ENCODE measurements around the gene TBC1D32. TPM values are rescaled to one million over a fixed set of nuclear protein-coding genes. Genes with fewer than 3 reads are reported as not detected.

The TBC1D32 gene
- polyA plus RNA-seq, 1 experiment, result 6.3 TPM

DNA sequence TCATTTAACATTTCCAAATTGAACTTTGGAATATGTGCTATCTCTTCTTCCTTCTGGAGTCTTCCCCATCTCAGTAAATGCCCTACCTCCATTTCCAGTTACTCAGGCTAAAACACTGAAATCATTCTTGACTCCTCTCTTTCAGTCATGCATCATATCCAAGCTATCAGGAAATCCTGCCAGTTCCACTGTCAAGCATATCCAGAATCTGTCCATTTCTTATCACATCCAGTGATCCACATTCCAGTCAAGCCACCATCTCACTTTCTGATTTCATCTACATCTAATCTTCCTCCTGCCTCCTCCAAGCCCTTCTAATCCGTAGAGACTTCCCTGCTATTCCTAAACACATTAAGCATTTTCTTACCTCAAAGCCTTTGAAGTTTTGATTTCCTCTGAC, 15.3 kb upstream of the TBC1D32 start:
- ChIA-PET POLR2A (no interaction called here), CTCF (no interaction called here)
- DNase-seq (ENCODE audit: low read depth, low spot score), result no peak
- Histone ChIP-seq H3K27ac (ENCODE audit: low read depth, low read length) (no peak overlapping the region), H3K9me3 (ENCODE audit: control insufficient read depth, insufficient read depth, low read length) (no peaks in the 10 kb centered on the region), H3K27me3 (ENCODE audit: control insufficient read depth, insufficient read depth, low read length) (no peaks in the 10 kb centered on the region), H3K4me3 (ENCODE audit: low read depth, low read length) (no peak overlapping the region)
- TF ChIP-seq, protein P1, sequence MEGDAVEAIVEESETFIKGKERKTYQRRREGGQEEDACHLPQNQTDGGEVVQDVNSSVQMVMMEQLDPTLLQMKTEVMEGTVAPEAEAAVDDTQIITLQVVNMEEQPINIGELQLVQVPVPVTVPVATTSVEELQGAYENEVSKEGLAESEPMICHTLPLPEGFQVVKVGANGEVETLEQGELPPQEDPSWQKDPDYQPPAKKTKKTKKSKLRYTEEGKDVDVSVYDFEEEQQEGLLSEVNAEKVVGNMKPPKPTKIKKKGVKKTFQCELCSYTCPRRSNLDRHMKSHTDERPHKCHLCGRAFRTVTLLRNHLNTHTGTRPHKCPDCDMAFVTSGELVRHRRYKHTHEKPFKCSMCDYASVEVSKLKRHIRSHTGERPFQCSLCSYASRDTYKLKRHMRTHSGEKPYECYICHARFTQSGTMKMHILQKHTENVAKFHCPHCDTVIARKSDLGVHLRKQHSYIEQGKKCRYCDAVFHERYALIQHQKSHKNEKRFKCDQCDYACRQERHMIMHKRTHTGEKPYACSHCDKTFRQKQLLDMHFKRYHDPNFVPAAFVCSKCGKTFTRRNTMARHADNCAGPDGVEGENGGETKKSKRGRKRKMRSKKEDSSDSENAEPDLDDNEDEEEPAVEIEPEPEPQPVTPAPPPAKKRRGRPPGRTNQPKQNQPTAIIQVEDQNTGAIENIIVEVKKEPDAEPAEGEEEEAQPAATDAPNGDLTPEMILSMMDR (IDR thresholded peaks at IDR 0.05; ENCODE audit: low read depth, low read length), result no peak

DNA sequence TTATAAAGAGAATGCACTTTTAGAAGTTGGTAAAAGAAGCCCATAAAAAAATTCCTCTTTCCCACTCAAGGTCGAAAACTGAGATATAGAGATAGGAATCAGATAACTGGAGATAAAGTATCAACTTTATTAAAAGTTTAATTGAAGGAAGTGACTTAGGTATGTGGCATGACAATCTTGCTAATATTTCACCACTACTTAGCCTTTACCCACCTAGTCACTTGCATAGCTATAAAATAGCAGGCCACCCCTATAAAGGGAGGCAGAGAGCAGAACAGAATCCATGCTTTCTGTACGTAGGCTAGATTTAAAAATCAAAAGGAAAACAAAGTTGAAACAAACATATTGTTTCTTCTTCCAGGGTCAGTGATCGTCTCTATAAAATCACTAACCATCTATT, 13.2 kb upstream of the TBC1D32 start:
- TF ChIP-seq, protein P1 (IDR thresholded peaks at IDR 0.05; ENCODE audit: low read depth, low read length), result no peak
- ChIA-PET POLR2A (no interaction called here), CTCF (no interaction called here)
- H3K27ac ChIP-seq (ENCODE audit: low read depth, low read length), result no peak overlapping the region
- no peaks in the 10 kb centered on the region for H3K9me3 ChIP-seq (ENCODE audit: control insufficient read depth, insufficient read depth, low read length)
- no peak overlapping the region for H3K4me3 ChIP-seq (ENCODE audit: low read depth, low read length)
- no peak for DNase-seq (ENCODE audit: low read depth, low spot score)
- no peaks in the 10 kb centered on the region for H3K27me3 ChIP-seq (ENCODE audit: control insufficient read depth, insufficient read depth, low read length)

- H3K4me3 ChIP-seq (ENCODE audit: low read depth, low read length), result no peak overlapping the region
- no peaks in the 10 kb centered on the region for H3K27me3 ChIP-seq (ENCODE audit: control insufficient read depth, insufficient read depth, low read length)
- POLR2A ChIA-PET, result no interaction called here
Observed at GRCh38 chr6:121344539-121344938, 10.3 kb upstream of the TBC1D32 start.

DNA sequence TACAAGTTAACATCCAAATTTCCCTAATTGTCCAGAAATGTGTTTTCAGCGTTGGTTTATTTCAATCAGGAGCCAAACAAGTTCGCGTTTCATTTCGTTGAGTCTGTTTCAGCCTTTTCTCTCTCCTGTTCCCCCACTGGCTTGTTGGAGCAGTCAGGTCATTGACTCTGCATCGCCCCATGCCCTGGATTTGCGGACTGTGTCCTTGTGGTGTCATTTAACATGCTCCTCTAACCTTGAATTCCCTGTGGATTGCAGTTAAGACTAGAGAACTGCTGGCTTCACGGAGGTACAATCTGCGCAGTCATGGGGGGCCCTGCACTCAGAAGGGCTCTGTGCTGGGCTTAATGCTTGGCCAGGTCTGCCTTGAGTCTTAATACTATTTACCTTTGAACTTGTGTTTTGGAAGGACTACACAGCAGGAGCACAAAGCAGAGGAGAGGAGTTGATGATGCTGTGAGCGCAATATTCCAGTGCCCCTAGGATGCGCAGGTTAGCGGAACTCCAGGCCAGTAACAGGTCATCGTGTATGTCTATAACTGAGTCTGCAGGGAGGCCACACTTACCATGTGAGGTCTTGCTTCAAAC, 5.5 kb upstream of the TBC1D32 start:
- H3K27ac ChIP-seq (ENCODE audit: low read depth, low read length), result no peak overlapping the region
- ChIA-PET POLR2A (no interaction called here), CTCF (no interaction called here)
- H3K4me3 ChIP-seq (ENCODE audit: low read depth, low read length), result no peak overlapping the region
- H3K27me3 ChIP-seq (ENCODE audit: control insufficient read depth, insufficient read depth, low read length), result no peaks in the 10 kb centered on the region
- no peaks in the 10 kb centered on the region for H3K9me3 ChIP-seq (ENCODE audit: control insufficient read depth, insufficient read depth, low read length)
- no peak for DNase-seq (ENCODE audit: low read depth, low spot score)
- TF ChIP-seq, protein P1 (IDR thresholded peaks at IDR 0.05; ENCODE audit: low read depth, low read length), result no peak

More at GRCh38 chr6:121344539-121344938, 10.3 kb upstream of the TBC1D32 start:
- H3K9me3 ChIP-seq (ENCODE audit: control insufficient read depth, insufficient read depth, low read length), result no peaks in the 10 kb centered on the region
- CTCF ChIA-PET, result no interaction called here
- H3K27ac ChIP-seq (ENCODE audit: low read depth, low read length), result no peak overlapping the region
- TF ChIP-seq, protein P1 (IDR thresholded peaks at IDR 0.05; ENCODE audit: low read depth, low read length), result no peak
- no peak for DNase-seq (ENCODE audit: low read depth, low spot score)

GRCh38 chr6:121338956-121339355, 4.7 kb upstream of the TBC1D32 start:
- H3K27ac ChIP-seq (ENCODE audit: low read depth, low read length), result no peak overlapping the region
- no peak overlapping the region for H3K4me3 ChIP-seq (ENCODE audit: low read depth, low read length)
- no peaks in the 10 kb centered on the region for H3K9me3 ChIP-seq (ENCODE audit: control insufficient read depth, insufficient read depth, low read length)
- no peaks in the 10 kb centered on the region for H3K27me3 ChIP-seq (ENCODE audit: control insufficient read depth, insufficient read depth, low read length)
- ChIA-PET POLR2A (no interaction called here), CTCF (no interaction called here)
- TF ChIP-seq, protein P1 (IDR thresholded peaks at IDR 0.05; ENCODE audit: low read depth, low read length), result no peak
- DNase-seq (ENCODE audit: low read depth, low spot score), result no peak
